ENCODE results near the gene GAB3.

Gene GAB3

GRCh38 chrX:154750301-154751202 is at the start of gene GAB3:
TSS of gene GAB3 (minus strand) at chrX:154751077. CDS start at chrX:154751025, 52 bp downstream.
- peak within 1 kb of the TSS; percentile 78 for H3K27ac Mint-ChIP-seq
- peaks cover 26% of the 10 kb centered on the region for H3K4me1 Mint-ChIP-seq (ENCODE audit: low read depth)
- peaks cover 4% of the 10 kb centered on the region for H3K36me3 Mint-ChIP-seq (ENCODE audit: low read depth)
- no peaks in the 10 kb centered on the region for H3K9me3 Mint-ChIP-seq
- H3K4me3 Mint-ChIP-seq: peak within 1 kb of the TSS; percentile 79
- no peaks in the 10 kb centered on the region for H3K27me3 Mint-ChIP-seq (ENCODE audit: low read depth)
- peak; percentile 44 for DNase-seq (ENCODE audit: low spot score)

GRCh38 chrX:154799556-154800348 is 48.9 kb upstream of the GAB3 start:
- Mint-ChIP-seq H3K27ac (peak overlapping the region; percentile 92), H3K36me3 (ENCODE audit: low read depth) (peaks cover 8% of the 10 kb centered on the region), H3K9me3 (no peaks in the 10 kb centered on the region), H3K4me1 (ENCODE audit: low read depth) (peaks cover 71% of the 10 kb centered on the region), H3K4me3 (peak overlapping the region; percentile 77), H3K27me3 (ENCODE audit: low read depth) (no peaks in the 10 kb centered on the region)
- DNase-seq (ENCODE audit: low spot score): no peak

- Mint-ChIP-seq H3K36me3 (ENCODE audit: low read depth) (peaks cover 10% of the 10 kb centered on the region), H3K4me1 (ENCODE audit: low read depth) (peaks cover 55% of the 10 kb centered on the region), H3K4me3 (peak overlapping the region; percentile 44), H3K27ac (no peak overlapping the region), H3K27me3 (ENCODE audit: low read depth) (no peaks in the 10 kb centered on the region), H3K9me3 (no peaks in the 10 kb centered on the region)
- DNase-seq (ENCODE audit: low spot score): no peak
Observed at GRCh38 chrX:154797006-154797405, 46.1 kb upstream of the GAB3 start.

- no peaks in the 10 kb centered on the region for H3K27me3 Mint-ChIP-seq (ENCODE audit: low read depth)
- no peak overlapping the region for H3K27ac Mint-ChIP-seq
- DNase-seq (ENCODE audit: low spot score): no peak
Observed at GRCh38 chrX:154795016-154795415, 44.1 kb upstream of the GAB3 start.

DNA sequence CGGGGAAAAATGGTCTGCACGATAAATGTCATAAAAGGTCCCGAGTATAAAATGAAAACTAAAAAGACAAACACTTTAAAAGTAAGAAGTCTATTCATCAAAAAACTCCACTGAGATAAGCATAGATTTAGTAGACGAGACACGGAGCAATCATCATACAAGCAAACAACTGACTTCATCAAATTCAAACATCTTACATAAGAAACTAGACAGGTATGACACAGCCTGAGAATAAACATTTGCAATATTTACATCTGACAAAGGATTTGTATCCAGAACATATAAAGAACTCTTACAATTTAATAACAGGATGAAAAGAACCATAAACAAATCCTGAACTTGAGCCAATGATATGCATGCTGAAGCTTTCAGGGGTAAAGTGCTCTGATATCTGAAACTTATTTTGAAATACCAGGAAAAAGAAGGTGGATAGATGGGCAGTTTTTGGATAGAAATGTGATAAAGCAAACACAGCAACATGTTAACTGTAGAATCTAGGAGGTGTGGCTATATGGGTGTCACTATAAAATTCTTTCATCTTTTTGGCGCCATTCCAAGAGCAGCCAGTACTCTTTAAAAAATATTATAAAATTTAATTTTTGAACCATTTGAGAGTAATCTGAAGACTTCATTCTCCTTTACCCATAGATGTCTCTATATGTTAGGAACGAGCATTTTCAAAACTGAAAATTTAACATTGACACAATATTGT is 42.4 kb upstream of the GAB3 start:
- H3K4me3 Mint-ChIP-seq: no peak overlapping the region
- no peaks in the 10 kb centered on the region for H3K27me3 Mint-ChIP-seq (ENCODE audit: low read depth)
- H3K9me3 Mint-ChIP-seq: no peaks in the 10 kb centered on the region
- H3K36me3 Mint-ChIP-seq (ENCODE audit: low read depth): peaks cover 17% of the 10 kb centered on the region
- no peak overlapping the region for H3K27ac Mint-ChIP-seq
- DNase-seq (ENCODE audit: low spot score): no peak
- H3K4me1 Mint-ChIP-seq (ENCODE audit: low read depth): peaks cover 23% of the 10 kb centered on the region

More at GRCh38 chrX:154795016-154795415, 44.1 kb upstream of the GAB3 start:
- peaks cover 39% of the 10 kb centered on the region for H3K4me1 Mint-ChIP-seq (ENCODE audit: low read depth)
- H3K9me3 Mint-ChIP-seq: no peaks in the 10 kb centered on the region
- peaks cover 12% of the 10 kb centered on the region for H3K36me3 Mint-ChIP-seq (ENCODE audit: low read depth)
- no peak overlapping the region for H3K4me3 Mint-ChIP-seq

DNA sequence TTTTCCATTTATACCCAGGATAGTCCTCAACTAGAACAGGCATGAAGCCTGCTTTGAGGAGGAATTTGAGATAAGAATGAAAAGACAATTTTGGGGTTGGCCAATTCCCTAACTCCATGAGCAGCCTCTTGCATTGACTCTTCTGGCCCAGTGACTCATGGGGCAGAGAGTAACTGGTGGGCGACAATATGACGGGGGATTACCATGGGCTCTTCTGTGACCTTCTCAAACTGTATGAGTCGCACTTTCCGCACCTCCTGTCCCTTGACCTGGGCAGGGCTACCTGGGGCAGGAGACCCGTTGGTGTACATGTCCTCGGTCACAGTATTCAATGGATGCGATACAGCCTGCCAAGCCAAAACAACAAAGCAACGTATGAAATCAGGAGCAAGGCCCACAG is 41.1 kb upstream of the GAB3 start:
- Mint-ChIP-seq H3K4me1 (ENCODE audit: low read depth) (peaks cover 11% of the 10 kb centered on the region), H3K9me3 (no peaks in the 10 kb centered on the region), H3K27ac (no peak overlapping the region), H3K36me3 (ENCODE audit: low read depth) (peaks cover 18% of the 10 kb centered on the region), H3K27me3 (ENCODE audit: low read depth) (no peaks in the 10 kb centered on the region), H3K4me3 (no peak overlapping the region)
- peak; percentile 25 for DNase-seq (ENCODE audit: low spot score)

DNA sequence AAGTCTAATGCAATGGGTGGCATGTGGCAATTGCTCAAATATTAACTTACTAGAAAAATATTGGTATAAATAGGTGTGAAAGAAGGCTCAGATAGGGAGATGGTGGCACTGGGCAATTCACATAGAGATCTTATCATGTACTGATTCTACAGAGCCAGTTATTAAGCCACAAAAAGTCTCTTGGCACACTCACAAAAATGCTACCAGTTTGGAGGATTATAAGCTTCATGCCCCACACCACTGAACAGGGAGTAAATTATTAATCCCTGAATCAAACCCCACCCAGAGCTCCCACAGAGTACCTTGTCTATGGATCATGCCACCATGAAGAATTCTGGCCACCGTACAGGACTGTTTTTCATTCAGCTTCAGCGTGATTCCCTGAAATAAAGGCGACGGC is 40.6 kb upstream of the GAB3 start:
- no peaks in the 10 kb centered on the region for H3K9me3 Mint-ChIP-seq
- H3K4me1 Mint-ChIP-seq (ENCODE audit: low read depth): peaks cover 7% of the 10 kb centered on the region
- H3K27ac Mint-ChIP-seq: no peak overlapping the region
- no peak overlapping the region for H3K4me3 Mint-ChIP-seq
- no peaks in the 10 kb centered on the region for H3K27me3 Mint-ChIP-seq (ENCODE audit: low read depth)
- no peak for DNase-seq (ENCODE audit: low spot score)
- H3K36me3 Mint-ChIP-seq (ENCODE audit: low read depth): peaks cover 16% of the 10 kb centered on the region

DNA sequence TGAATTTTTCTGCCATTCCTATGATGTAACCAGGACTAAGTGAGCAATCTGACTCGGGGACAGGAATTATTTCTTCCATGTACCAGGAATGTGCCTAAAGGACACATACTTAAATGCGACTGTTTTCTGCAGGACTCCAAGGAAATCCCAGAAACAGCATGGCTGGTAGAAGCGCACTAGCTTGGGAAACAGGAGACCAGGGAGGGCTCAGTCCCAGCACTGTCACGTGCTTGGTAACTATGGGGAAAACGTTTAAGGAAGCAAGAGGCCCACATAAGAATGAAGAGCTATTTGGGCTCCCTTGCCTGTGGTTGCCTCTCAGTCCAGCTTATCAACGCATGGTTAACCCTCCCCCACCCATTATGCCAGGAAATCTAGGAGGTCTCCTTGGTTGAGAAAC is 34.8 kb upstream of the GAB3 start:
- peaks cover 20% of the 10 kb centered on the region for H3K4me1 Mint-ChIP-seq (ENCODE audit: low read depth)
- H3K27me3 Mint-ChIP-seq (ENCODE audit: low read depth): no peaks in the 10 kb centered on the region
- no peak overlapping the region for H3K27ac Mint-ChIP-seq
- H3K9me3 Mint-ChIP-seq: no peaks in the 10 kb centered on the region
- peaks cover 45% of the 10 kb centered on the region for H3K36me3 Mint-ChIP-seq (ENCODE audit: low read depth)
- no peak for DNase-seq (ENCODE audit: low spot score)
- no peak overlapping the region for H3K4me3 Mint-ChIP-seq

GRCh38 chrX:154784149-154784995 is 33.5 kb upstream of the GAB3 start:
- Mint-ChIP-seq H3K27ac (peak overlapping the region; percentile 74), H3K27me3 (ENCODE audit: low read depth) (no peaks in the 10 kb centered on the region), H3K4me3 (peak overlapping the region; percentile 76), H3K9me3 (no peaks in the 10 kb centered on the region), H3K4me1 (ENCODE audit: low read depth) (peaks cover 20% of the 10 kb centered on the region), H3K36me3 (ENCODE audit: low read depth) (peaks cover 42% of the 10 kb centered on the region)
- DNase-seq (ENCODE audit: low spot score): no peak

- no peak overlapping the region for H3K4me3 Mint-ChIP-seq
- H3K4me1 Mint-ChIP-seq (ENCODE audit: low read depth): peaks cover 21% of the 10 kb centered on the region
- no peak for DNase-seq (ENCODE audit: low spot score)
- no peaks in the 10 kb centered on the region for H3K9me3 Mint-ChIP-seq
- peaks cover 52% of the 10 kb centered on the region for H3K36me3 Mint-ChIP-seq (ENCODE audit: low read depth)
- no peak overlapping the region for H3K27ac Mint-ChIP-seq
- no peaks in the 10 kb centered on the region for H3K27me3 Mint-ChIP-seq (ENCODE audit: low read depth)
Observed at GRCh38 chrX:154780968-154781367, 30.1 kb upstream of the GAB3 start.

- H3K27me3 Mint-ChIP-seq (ENCODE audit: low read depth): no peaks in the 10 kb centered on the region
- H3K4me1 Mint-ChIP-seq (ENCODE audit: low read depth): peaks cover 24% of the 10 kb centered on the region
- no peak overlapping the region for H3K4me3 Mint-ChIP-seq
- no peak overlapping the region for H3K27ac Mint-ChIP-seq
- H3K9me3 Mint-ChIP-seq: no peaks in the 10 kb centered on the region
- peaks cover 56% of the 10 kb centered on the region for H3K36me3 Mint-ChIP-seq (ENCODE audit: low read depth)
- DNase-seq (ENCODE audit: low spot score): no peak
Observed at GRCh38 chrX:154779261-154779660, 28.4 kb upstream of the GAB3 start.

GRCh38 chrX:154776753-154777152 is 25.9 kb upstream of the GAB3 start:
- peaks cover 59% of the 10 kb centered on the region for H3K36me3 Mint-ChIP-seq (ENCODE audit: low read depth)
- H3K9me3 Mint-ChIP-seq: no peaks in the 10 kb centered on the region
- DNase-seq (ENCODE audit: low spot score): no peak
- no peak overlapping the region for H3K27ac Mint-ChIP-seq
- H3K4me1 Mint-ChIP-seq (ENCODE audit: low read depth): peaks cover 11% of the 10 kb centered on the region
- H3K4me3 Mint-ChIP-seq: no peak overlapping the region
- H3K27me3 Mint-ChIP-seq (ENCODE audit: low read depth): no peaks in the 10 kb centered on the region
